K562 (cell line): ENCODE results near the gene NVL.

Experiments used
- ATF7 ChIP-seq: fragments of 450-650 bp; IDR thresholded peaks from 2 replicates; pipeline ENCODE4 v1.7.1; 2014; ENCODE audit warnings: mild to moderate bottlenecking, moderate library complexity
- CEBPG ChIP-seq, 3 experiments: fragments of 200-800 bp in 1 of 3; sonication (Bioruptor generic) in 1 of 3; sonication (generic) in 1 of 3; formaldehyde crosslinking in 1 of 3; IDR thresholded peaks in 2 of 3; conservative IDR thresholded peaks in 1 of 3; 2 replicates each; pipeline versions ENCODE4 v1.6.1 to v1.8.0; 2016 to 2022; ENCODE audit warnings: missing compliant biosample characterization in 2 of 3, missing genetic modification characterization in 2 of 3, mild to moderate bottlenecking in 1 of 3, missing genetic modification reagents in 1 of 3
- MYC ChIP-seq, 2 experiments: fragments of 250-450 bp in 1 of 2; sonication (Bioruptor Pico) in 1 of 2; IDR thresholded peaks; 2 replicates each; pipeline versions ENCODE4 v1.5.1 to v1.6.1; 2012 to 2021; ENCODE audit warnings: low read depth in 2 of 2, borderline replicate concordance in 1 of 2, improper control_type of control experiment in 1 of 2, low read length in 1 of 2, mild to moderate bottlenecking in 1 of 2, moderate library complexity in 1 of 2
- NFXL1 ChIP-seq: fragments of 450-650 bp; formaldehyde crosslinking; IDR thresholded peaks from 2 replicates; pipeline ENCODE4 v1.4.0; 2021; ENCODE audit warnings: mild to moderate bottlenecking
- POU5F1 ChIP-seq: fragments of 150-350 bp; IDR thresholded peaks from 2 replicates; pipeline ENCODE4 v1.6.1; 2014; ENCODE audit warnings: borderline replicate concordance, low read length, low read depth, mild to moderate bottlenecking; ENCODE audit not compliant: partially characterized antibody
- SIX5 ChIP-seq, 2 experiments: IDR thresholded peaks; 2 replicates each; pipeline ENCODE4 v1.6.1; 2011; ENCODE audit warnings: low read length in 2 of 2, borderline replicate concordance in 1 of 2, low read depth in 1 of 2, mild to moderate bottlenecking in 1 of 2, moderate library complexity in 1 of 2; ENCODE audit not compliant: insufficient read depth in 1 of 2
- TEAD4 ChIP-seq, 2 experiments: sonication (generic) in 1 of 2; formaldehyde crosslinking in 1 of 2; IDR thresholded peaks; 2 replicates each; pipeline versions ENCODE4 v1.6.1 to v1.8.0; 2012 to 2022; ENCODE audit warnings: borderline replicate concordance in 1 of 2, inconsistent platforms in 1 of 2, low read length in 1 of 2, mild to moderate bottlenecking in 1 of 2, missing genetic modification reagents in 1 of 2
- TF ChIP-seq, protein P1 (sequence below): sonication (generic); formaldehyde crosslinking; IDR thresholded peaks from 2 replicates; pipeline ENCODE4 v1.9.0; 2022; ENCODE audit warnings: mild to moderate bottlenecking, missing genetic modification reagents
- TF ChIP-seq, protein P2 (sequence below), 3 experiments: IDR thresholded peaks in 2 of 3; conservative IDR thresholded peaks in 1 of 3; 2 replicates each; pipeline ENCODE4 v1.5.1; 2011 to 2012; ENCODE audit warnings: low read length in 3 of 3, mild to moderate bottlenecking in 3 of 3, control low read depth in 2 of 3, improper control_type of control experiment in 1 of 3, inconsistent platforms in 1 of 3, low read depth in 1 of 3, mixed read lengths in 1 of 3, moderate library complexity in 1 of 3; ENCODE audit not compliant: insufficient read depth in 2 of 3

- TF ChIP-seq TEAD4 (IDR thresholded peaks at IDR 0.05; ENCODE audit: low read length) (no peak), TEAD4 (CRISPR knock-in tag; IDR thresholded peaks at IDR 0.05; ENCODE audit: borderline replicate concordance) (no peak), MYC (IDR thresholded peaks at IDR 0.05; ENCODE audit: low read depth, low read length) (no peak), MYC (CRISPR knock-in tag; IDR thresholded peaks at IDR 0.05; ENCODE audit: borderline replicate concordance, low read depth) (no peak), NFXL1 (CRISPR knock-in tag) (no peak), ATF7 (no peak), POU5F1 (no peak), CEBPG (CRISPR knock-in tag; IDR thresholded peaks at IDR 0.05) (no peak), CEBPG (tag; conservative IDR thresholded peaks at IDR 0.05 in 1 of 2, IDR thresholded peaks at IDR 0.05 in 1 of 2) (no peak), SIX5 (IDR thresholded peaks at IDR 0.05; ENCODE audit: borderline replicate concordance in 1 of 2, insufficient read depth in 1 of 2, low read depth in 1 of 2, low read length in 2 of 2) (no peak)
- TF ChIP-seq, protein P1, sequence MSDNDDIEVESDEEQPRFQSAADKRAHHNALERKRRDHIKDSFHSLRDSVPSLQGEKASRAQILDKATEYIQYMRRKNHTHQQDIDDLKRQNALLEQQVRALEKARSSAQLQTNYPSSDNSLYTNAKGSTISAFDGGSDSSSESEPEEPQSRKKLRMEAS (CRISPR knock-in tag) = no peak
- TF ChIP-seq, protein P2, sequence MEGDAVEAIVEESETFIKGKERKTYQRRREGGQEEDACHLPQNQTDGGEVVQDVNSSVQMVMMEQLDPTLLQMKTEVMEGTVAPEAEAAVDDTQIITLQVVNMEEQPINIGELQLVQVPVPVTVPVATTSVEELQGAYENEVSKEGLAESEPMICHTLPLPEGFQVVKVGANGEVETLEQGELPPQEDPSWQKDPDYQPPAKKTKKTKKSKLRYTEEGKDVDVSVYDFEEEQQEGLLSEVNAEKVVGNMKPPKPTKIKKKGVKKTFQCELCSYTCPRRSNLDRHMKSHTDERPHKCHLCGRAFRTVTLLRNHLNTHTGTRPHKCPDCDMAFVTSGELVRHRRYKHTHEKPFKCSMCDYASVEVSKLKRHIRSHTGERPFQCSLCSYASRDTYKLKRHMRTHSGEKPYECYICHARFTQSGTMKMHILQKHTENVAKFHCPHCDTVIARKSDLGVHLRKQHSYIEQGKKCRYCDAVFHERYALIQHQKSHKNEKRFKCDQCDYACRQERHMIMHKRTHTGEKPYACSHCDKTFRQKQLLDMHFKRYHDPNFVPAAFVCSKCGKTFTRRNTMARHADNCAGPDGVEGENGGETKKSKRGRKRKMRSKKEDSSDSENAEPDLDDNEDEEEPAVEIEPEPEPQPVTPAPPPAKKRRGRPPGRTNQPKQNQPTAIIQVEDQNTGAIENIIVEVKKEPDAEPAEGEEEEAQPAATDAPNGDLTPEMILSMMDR (IDR thresholded peaks at IDR 0.05 in 2 of 3, conservative IDR thresholded peaks at IDR 0.05 in 1 of 3; ENCODE audit: insufficient read depth in 2 of 3, low read depth in 1 of 3, low read length in 3 of 3) = no peak
Observed at GRCh38 chr1:224181453-224181810, 148.5 kb downstream of the NVL start.
